Pons (tissue), 1 donor: ENCODE measurements around the gene ZNRF3.

Source experiments
- DNase-seq: peaks from one replicate; pipeline ENCODE4 v3.0.0-alpha.2; 2016; ENCODE audit warnings: low spot score

ZNRF3 gene

GRCh38 chr22:29009148-29009547 lies 125.8 kb downstream of the ZNRF3 start:
- no peak for DNase-seq

DNA sequence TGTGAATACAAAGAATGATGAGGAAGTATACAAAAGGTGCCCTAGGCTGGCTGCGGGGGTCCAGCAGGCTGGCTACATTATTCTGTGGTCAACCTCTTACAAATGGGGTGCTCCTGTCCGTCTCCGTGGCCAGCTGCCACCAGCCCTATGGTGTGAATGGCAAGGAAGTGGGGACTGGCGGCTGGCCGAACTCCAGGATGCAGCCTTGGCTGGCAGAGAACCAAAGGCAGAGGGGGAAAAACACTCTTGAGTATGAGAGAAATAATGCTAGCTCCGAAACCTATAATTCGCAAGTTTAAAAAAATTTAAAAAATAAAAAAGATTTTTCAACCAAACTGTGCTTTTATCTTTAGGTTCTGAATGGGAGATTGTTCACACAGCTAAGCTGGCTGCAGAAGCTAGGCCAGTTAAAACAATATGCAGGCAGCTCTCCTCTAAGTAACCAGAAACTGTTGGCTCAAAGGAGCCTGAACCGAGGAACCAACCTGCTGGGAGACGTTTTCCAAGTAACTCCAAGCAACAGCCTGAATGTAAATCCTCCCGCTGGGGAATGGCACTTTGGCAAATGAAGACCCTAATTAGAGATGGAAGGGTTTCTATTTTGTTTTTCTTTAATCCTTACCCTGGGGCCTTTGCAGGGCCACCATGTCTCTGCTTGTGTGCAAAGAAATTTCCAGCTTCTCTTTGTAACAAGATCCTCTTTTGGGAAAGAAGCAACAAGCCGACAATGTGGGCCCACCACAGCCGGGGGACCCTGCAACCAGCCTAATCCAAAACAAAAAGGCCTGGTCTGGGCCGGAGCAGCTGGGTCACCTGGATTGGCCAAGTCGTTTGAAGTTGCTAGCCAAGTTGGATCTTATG lies 128.1 kb downstream of the ZNRF3 start:
- DNase-seq, result peak; percentile 35

DNA sequence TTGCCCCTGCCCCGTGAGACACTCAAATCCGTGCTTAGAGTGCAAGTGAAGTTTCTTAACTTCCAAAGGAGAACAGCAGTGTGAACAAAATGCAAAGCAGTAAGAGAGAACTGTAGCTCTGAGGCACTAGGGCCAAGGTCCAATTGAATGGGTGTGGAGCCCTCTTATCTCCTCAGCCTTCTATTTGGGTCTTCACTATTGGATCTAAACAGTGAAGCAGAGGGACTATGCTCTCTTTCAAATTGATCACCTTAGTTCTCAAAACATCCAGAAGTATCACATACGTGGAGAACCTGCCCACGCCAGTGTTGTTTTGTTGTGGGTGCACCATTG lies 128.7 kb downstream of the ZNRF3 start:
- peak; percentile 17 for DNase-seq

GRCh38 chr22:29012952-29013351 lies 129.6 kb downstream of the ZNRF3 start:
- no peak for DNase-seq

DNA sequence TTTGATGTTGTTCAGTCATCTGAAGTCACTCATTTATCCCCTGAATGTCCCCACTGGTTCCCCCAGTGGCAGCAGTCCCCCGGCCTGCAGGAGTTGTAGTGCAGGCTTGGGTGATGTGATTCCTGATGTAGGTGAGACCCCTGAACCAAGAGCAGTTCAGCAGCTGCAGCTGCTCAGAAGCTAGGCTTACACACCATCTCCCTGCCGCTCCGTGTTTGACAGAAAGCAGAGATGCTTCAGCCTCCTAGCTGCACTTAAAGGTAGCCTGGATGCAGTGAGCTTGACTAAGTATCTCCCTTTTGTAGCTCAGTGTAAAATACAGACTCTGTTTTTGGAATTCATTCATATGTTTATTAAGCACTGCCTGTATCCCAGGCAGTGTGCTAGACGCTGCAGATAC lies 130.9 kb downstream of the ZNRF3 start:
- DNase-seq, result no peak

GRCh38 chr22:29014773-29015172 lies 131.4 kb downstream of the ZNRF3 start:
- no peak for DNase-seq

DNA sequence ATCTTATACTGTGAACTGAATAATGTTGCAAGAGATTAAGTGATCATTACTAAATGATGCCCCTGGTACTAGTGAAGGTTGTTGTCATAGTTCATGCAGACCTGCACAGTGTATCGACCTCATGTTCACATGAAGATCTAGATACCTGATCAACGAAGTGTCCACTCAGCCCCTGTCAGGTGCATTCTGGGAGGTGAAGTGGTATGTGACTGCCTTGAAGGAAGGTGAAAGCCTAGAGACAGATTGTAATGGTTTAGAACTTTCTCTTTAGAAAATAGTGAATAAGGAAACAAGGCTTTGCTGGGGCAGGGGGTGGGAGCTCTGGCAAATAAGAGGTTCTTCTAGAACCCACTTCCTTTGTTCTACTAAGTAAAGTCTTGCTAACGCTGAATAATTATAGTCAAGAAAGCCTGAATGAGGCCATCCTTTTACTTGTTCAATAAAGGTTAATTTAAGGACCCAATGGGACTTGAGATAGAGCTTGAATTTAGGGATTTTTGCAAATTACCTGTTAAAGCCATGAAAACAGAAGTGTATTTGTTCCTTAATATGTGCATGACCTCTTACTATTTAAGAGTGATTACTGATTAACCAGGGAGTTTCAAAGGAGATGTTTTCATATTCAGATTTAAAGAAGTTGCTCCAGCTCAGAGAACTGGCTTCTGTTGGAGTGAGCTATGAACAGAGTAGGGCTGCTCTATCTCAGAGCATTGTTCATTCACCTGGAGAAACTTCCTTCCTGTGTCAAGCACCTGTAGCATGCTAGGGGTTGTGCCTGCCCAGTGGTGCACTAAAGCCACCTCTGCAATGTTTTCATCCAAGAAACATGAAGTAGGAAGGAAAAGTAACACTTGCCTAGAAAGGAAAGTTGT lies 132.9 kb downstream of the ZNRF3 start:
- no peak for DNase-seq

- no peak for DNase-seq
Observed at GRCh38 chr22:29018293-29019189, 135.2 kb downstream of the ZNRF3 start.

DNA sequence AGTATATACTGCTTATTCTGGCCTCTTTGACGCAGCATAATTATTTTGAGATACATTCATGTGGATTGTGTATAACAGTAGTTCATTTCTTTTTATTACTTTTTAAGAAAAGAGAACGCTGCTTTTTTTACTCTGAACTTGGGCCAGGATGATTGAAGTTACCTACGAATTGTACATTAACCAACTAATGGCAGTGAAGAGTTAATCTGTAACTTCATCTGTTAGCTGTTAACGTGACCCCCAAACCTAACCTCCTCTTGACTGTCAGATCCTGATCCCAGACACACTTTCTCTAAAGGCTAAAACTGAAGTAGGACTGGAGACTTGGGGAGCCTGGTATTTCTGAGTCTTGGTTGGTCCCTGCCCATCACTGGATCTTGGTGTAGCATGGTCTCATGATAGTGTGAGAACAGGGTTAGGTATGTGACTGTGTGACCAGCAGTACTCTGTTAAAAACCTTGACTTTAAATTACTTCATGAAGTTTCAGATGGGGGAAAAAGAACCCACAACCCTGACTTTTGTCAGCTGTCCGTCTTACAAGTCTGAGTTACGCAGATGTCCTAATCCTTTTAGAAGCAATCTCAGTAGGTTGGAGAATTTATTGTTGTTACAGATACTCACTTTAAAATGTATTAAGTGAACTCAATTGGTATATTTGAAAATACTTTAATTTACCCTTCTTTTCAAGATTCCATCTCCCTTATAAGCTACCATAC lies 138.9 kb downstream of the ZNRF3 start:
- DNase-seq, result no peak

DNA sequence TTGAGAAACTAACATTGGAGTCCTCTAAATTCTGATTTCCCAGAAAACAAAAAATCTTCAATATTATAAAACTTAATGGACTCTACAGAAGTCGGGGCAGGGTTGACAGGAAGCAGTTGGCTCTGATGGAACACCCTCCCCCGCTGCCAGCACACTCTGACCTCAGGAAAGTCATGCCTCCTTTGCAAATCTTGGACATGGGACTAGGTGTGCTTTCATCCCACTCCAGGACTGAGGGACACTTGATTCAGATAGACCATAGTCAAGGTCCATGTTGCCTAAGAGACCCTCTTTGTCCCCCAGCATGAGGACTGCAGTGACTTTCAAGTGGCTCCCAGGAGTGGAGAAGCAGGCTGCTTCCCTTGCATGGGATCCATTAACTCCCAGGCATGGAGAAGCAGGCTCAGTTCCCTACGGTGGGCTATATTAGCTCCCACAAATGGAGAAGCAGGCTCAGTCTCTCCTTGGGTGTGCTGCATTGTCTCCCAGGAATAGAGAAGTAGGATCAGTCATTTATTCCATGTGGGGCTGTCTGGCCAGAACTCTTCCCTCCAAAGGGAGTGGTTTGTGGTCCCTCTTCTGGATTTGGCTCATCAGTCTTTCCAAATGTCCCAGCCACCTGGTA lies 139.9 kb downstream of the ZNRF3 start:
- DNase-seq, result no peak

- no peak for DNase-seq
Observed at GRCh38 chr22:29026579-29026978, 143.2 kb downstream of the ZNRF3 start.

- no peak for DNase-seq
Observed at GRCh38 chr22:29028468-29028867, 145.1 kb downstream of the ZNRF3 start.

DNA sequence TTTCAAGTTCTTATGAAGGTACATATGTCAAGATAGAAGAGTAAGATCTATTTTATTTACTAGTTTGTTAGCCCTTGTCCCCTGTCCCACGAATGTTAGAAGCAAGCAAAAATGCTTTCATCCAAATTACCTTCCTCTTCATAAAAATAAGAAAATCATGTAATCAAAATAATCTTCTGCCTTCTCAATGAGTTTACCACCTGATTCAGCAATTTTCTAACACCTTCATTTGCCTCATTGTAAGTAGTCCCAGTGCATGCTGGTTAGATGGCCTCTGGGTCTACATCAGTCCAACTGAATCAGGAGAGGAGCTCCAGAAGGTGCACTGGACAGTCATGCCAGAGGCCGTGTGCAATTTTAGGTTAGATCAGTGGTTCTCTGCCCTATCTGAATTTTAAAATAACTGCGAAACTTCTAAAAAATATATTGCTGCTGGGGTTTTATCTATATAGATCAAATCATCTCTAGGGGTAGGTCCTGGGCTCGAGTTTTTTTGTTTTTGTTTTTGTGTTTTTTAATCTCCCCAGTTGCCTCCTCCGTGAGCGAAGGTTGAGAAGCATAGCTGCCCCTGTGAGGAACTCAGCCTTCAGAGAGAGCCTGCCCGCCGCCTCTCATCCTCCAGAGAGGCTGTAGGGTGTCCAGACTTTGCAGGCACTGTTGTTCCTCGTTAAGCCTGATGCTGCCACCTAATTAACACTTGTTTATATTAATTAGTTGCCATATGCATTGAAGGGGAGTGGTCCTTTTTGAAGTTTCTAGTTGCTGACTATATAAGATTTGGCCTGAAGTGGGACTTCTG lies 146.0 kb downstream of the ZNRF3 start:
- no peak for DNase-seq

- no peak for DNase-seq
Observed at GRCh38 chr22:29030016-29030617, 146.7 kb downstream of the ZNRF3 start.

DNA sequence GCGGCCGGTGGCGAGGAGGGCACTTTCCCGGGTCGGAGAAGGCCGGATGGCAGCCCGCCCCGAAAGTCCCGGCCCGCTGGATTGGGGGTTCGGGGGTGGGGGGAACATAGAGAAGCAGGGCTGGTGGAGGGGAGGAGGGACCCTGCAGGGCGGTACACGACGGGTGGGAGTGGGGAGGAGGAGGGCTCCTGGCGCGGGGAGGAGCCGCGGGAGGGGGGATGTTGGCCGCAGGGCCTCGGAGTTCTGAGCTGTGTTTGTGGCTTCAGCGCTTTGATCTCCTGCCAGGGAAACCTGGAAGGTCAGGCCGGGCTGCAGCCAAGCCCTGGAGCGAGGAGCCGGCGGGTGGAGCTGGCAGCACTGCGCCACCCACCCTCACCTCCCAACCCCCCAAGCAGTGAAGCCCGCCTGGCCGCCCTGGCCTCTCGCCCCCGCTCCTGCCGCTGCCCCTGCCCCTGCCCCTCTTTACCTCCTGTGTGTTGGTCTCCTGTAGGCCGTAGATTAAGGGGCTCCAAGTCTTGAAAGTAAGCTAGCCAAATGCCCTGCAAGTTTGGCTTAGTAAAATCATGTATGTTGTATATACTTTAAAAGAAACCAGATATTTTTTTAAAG lies 147.3 kb downstream of the ZNRF3 start:
- DNase-seq, result peak; percentile 14

DNA sequence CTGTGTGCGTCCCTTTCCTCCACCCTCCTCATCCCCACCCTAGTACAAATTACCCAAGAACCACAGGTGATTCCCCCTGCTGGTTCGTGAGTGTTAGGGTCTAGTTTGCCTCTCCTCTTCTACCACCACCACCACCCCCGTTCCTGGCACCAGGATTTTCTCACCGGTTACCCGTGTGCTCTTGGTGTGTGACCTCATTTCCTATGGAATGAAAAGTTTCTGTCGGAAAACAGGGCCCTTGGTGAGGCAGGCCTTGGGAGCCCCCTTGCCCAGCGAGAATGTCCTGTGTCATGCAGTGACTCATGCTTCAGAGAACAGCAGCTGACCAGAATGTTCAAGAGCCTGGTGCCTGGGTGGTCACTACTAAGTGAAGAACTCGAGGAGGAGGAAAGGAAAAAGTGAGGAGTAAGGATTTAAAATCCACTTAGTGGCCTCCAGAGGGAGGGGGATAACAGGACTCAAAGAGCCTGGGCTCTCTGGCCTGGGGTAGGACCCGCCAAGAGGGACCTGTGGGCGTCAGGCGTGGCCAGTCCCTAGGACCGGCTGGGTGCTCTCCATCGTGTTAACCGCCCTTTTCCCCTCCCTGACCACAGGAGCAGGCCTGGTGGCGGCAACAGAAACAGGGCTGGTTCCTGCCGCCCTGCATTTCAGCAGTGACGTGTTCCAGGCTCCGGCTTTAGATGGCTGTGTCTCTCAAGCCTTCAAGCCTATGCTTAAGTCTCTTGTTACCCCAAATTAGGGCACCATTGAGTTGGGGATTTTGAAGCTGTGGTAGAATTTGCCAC lies 148.0 kb downstream of the ZNRF3 start:
- DNase-seq, result peak; percentile 15

DNA sequence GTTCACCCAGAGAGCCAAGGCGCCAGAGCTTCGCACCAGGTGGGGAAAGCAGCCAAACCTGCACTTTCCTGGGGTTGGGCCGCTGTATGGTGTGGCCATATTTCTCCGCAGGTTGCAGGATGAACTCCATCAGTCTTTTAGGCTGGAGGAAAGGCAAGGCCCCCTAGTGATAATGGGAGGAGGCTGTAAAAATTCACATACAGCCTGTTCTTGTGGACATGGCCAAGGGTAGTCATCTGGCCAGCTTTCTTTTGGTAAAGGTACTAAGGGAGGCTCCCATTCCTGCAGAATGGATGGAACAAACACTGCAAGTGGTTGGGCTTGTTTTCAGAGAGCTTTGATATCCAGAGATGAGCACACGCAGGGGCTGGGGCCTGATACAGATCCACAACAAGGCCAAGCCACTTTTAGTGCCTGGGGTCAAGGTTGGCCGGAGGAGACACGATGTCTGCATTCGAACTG lies 148.7 kb downstream of the ZNRF3 start:
- no peak for DNase-seq

GRCh38 chr22:29032584-29032983 lies 149.2 kb downstream of the ZNRF3 start:
- no peak for DNase-seq
